Measurements from ENCODE around the gene CTSG.

DNA sequence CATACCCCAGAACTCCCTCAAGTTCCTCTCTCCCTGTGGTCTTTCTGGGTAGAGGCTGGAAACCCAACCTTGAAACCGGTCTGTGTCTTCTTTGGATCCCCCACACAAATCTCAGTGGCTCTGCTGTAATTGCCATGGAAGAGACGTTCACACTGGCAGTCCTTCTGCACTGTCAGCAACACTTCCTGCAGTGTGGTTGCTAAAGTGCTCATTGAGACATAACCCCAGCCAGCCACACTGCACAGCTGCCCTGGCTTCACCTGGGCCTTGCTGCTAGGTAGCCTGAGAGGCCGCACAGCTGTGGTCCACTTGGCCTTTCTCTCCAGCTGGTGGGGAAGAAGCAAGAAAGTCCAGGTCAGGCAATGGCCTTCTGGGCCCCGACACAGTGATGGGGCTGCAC is 31.0 kb upstream of the CTSG start:
- TF ChIP-seq, protein P1, sequence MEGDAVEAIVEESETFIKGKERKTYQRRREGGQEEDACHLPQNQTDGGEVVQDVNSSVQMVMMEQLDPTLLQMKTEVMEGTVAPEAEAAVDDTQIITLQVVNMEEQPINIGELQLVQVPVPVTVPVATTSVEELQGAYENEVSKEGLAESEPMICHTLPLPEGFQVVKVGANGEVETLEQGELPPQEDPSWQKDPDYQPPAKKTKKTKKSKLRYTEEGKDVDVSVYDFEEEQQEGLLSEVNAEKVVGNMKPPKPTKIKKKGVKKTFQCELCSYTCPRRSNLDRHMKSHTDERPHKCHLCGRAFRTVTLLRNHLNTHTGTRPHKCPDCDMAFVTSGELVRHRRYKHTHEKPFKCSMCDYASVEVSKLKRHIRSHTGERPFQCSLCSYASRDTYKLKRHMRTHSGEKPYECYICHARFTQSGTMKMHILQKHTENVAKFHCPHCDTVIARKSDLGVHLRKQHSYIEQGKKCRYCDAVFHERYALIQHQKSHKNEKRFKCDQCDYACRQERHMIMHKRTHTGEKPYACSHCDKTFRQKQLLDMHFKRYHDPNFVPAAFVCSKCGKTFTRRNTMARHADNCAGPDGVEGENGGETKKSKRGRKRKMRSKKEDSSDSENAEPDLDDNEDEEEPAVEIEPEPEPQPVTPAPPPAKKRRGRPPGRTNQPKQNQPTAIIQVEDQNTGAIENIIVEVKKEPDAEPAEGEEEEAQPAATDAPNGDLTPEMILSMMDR (IDR thresholded peaks at IDR 0.05) = no peak
- no peak for TF ChIP-seq POLR2A (IDR thresholded peaks at IDR 0.05)
